ENCODE measurements around the gene SORCS3. TPM values are rescaled to one million over a fixed set of nuclear protein-coding genes. Genes with fewer than 3 reads are reported as not detected.

The SORCS3 gene
- total and polyA plus RNA-seq, 2 of the 13 experiments (the other 11 are each of a cell fraction or from before 2014, with no cell fraction given) = 0.07 TPM; not detected in 1

GRCh38 chr10:105041956-105042355 is 400.9 kb downstream of the SORCS3 start (continued):
- no peak for TF ChIP-seq THRA (CRISPR knock-in tag; IDR thresholded peaks at IDR 0.05; ENCODE audit: borderline replicate concordance)

DNA sequence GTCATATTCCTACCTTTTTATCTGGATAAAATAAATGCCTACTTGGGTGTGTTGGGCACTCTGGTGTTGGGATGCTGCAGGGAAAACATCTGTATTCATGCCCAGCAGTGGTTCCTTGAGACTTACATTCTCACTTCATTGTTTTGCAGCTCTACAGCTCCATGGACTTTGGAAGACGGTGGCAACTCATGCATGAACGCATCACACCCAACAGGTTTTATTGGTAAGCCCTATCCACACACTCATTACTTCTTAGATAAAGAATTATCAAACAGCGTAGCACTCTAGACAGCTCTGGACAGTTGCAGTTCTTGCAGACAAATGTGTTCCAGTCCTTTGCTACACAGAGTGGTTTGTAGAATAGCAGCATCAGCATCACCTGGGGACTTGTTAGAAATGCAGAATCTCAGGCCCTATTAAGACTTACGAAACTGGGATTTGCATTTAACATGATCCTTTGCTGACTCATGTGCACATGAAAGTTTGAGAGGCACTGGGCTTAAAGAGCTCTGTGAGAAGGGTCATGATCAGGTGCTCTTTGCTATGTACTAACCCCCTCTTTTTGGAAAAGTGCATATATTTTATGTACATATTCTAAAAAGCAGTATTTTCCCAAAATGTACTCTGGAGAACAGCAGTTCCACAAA is 401.9 kb downstream of the SORCS3 start:
- Histone ChIP-seq H3K4me1 (ENCODE audit: insufficient read depth, low read length) (no peaks in the 10 kb centered on the region), H3K9me3 (ENCODE audit: low read length) (no peaks in the 10 kb centered on the region), H2AFZ (ENCODE audit: low read length) (no peak overlapping the region), H3K4me3 (replicated peaks in 1 of 3; ENCODE audit: insufficient read depth in 1 of 3, low read depth in 2 of 3, low read length in 3 of 3) (no peak overlapping the region), H3K36me3 (replicated peaks in 1 of 2; ENCODE audit: control insufficient read depth in 1 of 2, insufficient read depth in 2 of 2, low read length in 2 of 2) (no peaks in the 10 kb centered on the region), H3K27ac (ENCODE audit: extremely low read length, insufficient read depth, low read length) (no peak overlapping the region), H3K9ac (ENCODE audit: insufficient read depth, low read depth, low read length) (no peak overlapping the region), H4K20me1 (ENCODE audit: insufficient read depth, low read length) (no peaks in the 10 kb centered on the region), H3K79me2 (ENCODE audit: insufficient read depth, low read length) (no peaks in the 10 kb centered on the region), H3K4me2 (ENCODE audit: low read depth, low read length) (no peak overlapping the region), H3K27me3 (ENCODE audit: control insufficient read depth in 1 of 2, insufficient read depth in 2 of 2, low read length in 2 of 2) (no peaks in the 10 kb centered on the region)
- FAIRE-seq (no peak), DNase-seq (ENCODE audit: low spot score) (no peak), ATAC-seq (no peak)
- ChIA-PET CTCF (ENCODE audit: low intra/inter-chr PET ratio, low total read pairs) (no interaction called here), POLR2A (no interaction called here)
- intact Hi-C loops (cut with micrococcal nuclease; ENCODE audit: unreplicated experiment) (no loop called here), in situ Hi-C loops (cut with HindIII; ENCODE audit: extremely low pct_ligation_motif_present, low pct_unique_long_range_greater_than_20kb) (no loop called here)
- BruUV-seq (replicated peaks) = no TSS peak
- WGBS (ENCODE audit: low lambda C conversion rate) = 13% methylated on average over 4 of the region's 4 CpGs
- TF ChIP-seq PPARG (CRISPR knock-in tag; conservative IDR thresholded peaks at IDR 0.05) (no peak), ZNF567 (CRISPR knock-in tag; IDR thresholded peaks at IDR 0.05; ENCODE audit: borderline replicate concordance) (no peak), ZNF33B (CRISPR knock-in tag; IDR thresholded peaks at IDR 0.05) (no peak), MBNL3 (CRISPR knock-in tag; conservative IDR thresholded peaks at IDR 0.05) (no peak), ZHX1 (CRISPR knock-in tag; IDR thresholded peaks at IDR 0.05; ENCODE audit: low read depth) (no peak), ZBTB40 (IDR thresholded peaks at IDR 0.05) (no peak), ZBTB40 (CRISPR knock-in tag; IDR thresholded peaks at IDR 0.05) (no peak)
- TF ChIP-seq, protein P1, sequence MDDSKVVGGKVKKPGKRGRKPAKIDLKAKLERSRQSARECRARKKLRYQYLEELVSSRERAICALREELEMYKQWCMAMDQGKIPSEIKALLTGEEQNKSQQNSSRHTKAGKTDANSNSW (CRISPR knock-in tag; IDR thresholded peaks at IDR 0.05; ENCODE audit: borderline replicate concordance) = no peak

Data from HepG2 (cell line).